NCI-H2081 treated with DMSO at 0.1 percent for 48 hours (cell line): ENCODE measurements around the gene RASEF.
"Not testable (repeated sequence)": the region's sequence is repeated elsewhere in the genome, so short reads cannot be mapped to it uniquely, and the experiment has no call there.

Experiments used
- DNase-seq: peaks from one replicate; lab custom pipeline; 2025; lab: John Stamatoyannopoulos, UW

The RASEF gene

DNA sequence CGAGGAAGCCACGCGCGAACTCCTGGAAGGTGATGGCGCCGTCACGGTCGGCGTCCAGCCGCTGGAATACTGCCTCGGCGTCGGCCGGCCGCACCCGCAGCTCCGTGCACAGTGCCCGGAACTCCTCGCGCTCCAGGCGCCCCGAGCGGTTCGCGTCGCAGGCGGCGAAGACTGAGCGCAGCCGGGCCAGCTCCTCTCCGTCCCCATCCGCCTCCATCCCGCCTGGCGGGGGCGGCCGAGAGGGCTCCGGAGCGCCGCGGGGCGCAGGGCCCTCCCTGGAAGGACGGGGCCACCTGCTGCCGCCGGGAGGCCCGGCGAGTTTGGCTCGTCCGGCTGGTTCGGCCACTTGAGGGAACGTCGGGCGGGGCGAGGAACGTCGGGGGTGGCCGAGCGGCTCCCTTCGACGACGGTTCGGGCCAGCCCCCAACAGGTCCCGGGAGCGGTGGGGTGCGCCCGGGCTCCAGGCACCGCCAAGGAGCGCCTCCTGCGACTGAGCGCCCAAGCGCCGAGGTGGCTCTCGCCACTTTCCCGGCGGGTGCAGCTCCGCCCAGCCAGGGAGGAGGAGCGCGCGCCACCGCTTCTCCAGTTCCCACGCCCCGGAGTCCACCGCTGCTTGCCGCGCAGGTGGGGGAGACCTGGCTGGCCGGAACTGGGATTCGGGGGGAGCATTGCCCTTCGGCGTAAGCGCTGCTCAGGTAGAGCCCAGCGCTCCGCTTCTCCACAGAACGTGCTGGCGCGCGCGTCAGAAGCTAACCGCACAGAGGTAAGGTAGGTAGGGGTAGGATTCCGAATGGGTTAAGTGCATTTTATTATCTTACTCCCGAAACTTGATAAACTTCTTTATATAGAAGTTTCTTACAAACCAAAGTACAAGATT is at the start of gene RASEF:
Gene RASEF (minus strand): TSS at position 492 of the 877 bp plus-strand sequence. CDS start 275 bp downstream, at position 217.
- no peak for DNase-seq

DNA sequence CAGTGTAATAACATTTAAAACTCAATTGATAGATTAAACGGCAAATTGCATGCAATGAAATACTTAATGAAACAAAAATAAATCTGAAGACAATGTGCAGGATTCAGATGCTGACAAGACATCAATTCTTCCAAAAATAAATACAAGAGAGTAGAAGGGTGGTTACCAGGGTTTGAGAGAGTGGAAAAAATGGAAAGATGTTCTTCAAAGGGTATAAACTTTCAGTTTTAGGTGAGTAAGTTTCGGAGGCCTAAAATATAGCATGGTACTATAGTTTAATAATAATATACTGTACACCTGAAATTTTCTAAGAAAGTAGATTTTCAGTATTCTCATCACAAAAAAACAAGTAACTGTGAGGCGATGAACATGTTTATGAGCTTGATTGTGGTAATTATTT is 48.2 kb upstream of the RASEF start:
- DNase-seq: no peak

DNA sequence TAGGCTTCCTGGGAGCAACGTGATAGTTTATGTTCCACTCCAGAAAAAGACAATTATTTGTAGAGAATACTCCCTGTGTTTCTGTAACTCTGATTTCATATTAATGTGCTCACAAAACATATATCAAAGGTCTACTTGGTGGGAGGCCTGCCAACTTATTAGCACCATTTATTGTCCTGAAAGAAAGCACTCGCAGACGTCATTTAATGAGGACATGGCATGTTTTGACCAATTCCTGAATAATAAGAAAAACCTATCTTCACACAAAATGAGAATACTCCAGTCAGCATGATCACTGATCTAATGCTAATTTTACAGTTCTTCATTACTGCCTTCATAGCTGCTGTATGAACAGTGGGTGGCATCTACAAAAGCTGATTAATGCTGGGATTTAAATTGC is 46.4 kb upstream of the RASEF start:
- DNase-seq: no peak

DNA sequence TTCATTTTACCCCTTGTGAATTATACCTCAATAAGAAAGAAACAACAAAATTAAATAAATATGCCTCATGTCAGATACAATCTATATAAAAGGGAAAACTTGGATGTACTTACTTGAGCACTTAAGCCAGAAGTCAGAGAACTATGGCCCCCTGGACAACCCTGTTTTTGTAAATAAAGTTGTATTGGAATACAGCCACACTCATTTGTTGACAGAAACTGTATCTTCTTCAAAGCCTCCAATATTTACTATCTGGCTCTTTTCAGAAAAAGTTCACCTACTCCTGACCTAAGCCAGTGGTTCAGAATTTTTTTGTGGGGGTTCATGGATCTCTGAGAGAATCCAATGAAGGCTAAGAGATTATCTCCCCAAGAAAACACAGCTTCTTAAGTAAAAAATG is 45.3 kb upstream of the RASEF start:
- no peak for DNase-seq

DNA sequence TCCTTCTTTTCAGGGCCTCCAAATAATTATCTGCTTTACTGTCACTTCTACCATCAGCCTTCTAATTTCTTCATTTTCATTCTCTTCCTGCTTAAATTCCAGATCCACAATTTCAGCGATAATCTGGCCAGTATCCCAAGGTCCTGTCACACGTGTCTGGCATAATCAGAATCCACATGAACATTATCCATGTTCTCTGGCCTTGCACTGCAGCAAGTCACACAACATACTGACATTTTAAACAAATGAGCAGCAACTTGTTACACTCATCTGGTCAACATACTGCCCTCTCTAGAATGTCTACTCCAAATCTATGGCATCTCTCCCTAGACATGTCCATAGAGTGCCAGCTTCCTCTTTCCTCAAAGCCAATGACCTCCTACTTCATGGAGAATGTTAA is 43.8 kb upstream of the RASEF start:
- DNase-seq: no peak

DNA sequence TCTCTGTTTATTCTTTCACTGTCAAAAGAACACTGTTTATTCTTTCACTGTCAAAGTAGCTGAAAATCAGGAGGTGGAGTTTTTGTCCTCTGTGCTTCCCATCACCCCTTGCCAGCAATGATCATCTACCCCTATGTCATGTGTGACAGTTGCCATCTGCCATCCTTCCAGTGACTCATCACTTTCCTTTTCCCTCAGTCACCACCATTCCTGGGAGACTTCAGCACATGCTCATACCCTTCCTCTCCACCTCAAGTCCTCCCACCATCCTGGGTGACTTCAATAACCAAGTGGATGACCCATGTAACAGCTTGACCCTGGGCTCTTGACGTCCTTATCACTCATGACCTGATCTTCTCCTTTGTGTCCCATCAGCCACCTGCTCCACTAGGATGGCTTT is 43.3 kb upstream of the RASEF start:
- DNase-seq: no peak

DNA sequence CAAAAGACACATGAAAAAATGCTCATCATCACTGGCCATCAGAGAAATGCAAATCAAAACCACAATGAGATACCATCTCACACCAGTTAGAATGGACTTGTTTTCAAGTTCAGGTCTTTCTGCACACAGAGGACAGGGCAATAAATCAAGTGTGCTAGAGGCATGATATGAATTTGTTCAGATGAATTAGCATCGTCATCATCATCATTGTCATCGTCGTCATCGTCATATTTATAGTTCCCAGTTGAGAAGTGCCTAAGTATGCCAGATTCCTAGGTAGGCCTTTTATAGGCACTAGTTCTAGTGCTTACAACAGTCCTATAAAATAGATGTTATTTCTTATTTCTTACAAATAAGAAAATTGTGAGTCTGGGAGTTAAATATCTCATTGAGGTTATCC is 34.7 kb upstream of the RASEF start:
- no peak for DNase-seq

DNA sequence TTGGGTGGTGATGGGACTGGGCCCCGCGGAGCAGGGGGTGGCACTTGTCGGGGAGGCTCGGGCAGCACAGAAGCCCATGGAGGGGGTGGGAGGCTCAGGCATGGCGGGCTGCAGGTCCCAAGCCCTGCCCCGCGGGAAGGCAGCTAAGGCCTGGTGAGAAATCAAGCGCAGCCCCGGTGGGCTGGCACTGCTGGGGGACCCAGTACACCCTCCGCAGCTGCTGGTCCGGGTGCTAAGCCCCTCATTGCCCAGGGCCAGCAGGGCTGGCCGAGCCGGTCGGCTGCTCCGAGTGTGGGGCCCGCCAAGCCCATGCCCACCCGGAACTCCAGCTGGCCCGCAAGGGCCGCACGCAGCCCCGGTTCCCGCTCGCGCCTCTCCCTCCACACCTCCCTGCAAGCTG is 30.4 kb upstream of the RASEF start:
- not testable (repeated sequence) for DNase-seq

DNA sequence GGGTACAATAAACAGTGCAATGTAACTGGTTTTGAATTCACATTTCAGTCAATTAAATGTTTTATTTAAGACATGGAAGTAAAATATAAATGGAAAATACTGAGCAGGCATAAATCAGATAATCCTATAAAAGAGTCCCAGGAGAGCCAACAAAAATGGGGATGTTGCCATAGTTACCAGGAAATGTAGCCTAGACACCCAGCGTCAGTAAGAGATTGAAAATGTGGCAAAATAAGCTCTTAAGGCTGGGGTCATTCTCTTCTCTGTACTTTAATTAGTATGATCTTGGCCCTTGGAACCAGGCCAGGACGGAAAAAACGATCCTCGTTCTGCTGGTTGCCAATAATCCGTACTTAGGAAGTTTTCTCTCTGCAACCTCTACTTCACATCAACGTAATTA is 18.9 kb upstream of the RASEF start:
- no peak for DNase-seq

DNA sequence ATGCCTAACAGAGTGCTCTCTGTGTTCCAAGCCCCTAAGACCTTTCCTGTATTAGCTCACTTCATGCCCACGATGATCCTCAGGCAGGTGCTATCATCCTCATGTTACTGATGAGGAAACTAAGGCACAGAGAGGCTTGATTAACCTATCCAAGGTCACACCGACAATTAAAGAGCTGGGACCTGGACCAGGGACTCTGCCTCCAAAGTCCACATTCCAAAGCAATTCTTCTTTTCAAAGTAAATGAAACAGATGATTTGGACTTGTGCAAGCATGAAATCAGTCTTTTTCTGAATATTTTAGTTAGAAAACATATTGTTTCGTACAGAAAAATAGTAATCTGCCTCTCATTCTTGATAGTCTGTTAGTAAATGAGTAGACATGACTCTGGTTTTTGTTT is 18.1 kb upstream of the RASEF start:
- no peak for DNase-seq

DNA sequence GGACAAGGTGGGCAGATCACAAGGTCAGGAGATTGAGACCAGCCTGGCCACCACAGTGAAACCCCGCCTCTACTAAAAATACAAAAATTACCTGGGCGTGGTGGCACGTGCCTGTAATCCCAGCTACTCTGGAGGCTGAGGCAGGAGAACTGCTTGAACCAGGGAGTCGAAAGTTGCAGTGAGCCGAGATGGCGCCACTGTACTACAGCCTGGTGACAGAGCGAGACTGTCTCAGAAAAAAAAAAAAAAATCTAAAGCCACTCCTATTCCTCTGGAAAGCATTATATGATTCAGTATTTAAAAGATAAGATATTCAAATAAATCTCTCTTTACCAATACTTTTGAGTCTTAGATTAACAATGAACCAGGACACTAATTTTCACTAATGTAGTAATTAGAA is 13.0 kb upstream of the RASEF start:
- not testable (repeated sequence) for DNase-seq

DNA sequence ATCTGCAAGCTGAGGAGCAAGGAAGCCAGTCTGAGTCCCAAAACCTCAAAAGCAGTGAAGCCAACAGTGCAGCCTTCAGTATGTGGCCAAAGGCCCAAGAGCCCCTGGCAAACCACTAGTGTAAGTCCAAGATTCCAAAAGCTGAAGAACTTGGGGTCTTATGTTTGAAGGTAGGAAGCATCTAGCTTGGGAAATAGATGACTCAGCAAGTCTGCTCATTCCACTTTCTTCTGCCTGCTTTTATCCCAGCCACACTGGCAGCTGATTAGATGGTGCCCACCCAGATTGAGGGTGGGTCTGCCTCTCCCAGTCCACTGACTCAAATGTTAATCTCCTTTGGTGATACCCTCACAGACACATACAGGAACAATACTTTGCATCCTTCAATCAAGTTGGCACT is 9.6 kb upstream of the RASEF start:
- DNase-seq: not testable (repeated sequence)

DNA sequence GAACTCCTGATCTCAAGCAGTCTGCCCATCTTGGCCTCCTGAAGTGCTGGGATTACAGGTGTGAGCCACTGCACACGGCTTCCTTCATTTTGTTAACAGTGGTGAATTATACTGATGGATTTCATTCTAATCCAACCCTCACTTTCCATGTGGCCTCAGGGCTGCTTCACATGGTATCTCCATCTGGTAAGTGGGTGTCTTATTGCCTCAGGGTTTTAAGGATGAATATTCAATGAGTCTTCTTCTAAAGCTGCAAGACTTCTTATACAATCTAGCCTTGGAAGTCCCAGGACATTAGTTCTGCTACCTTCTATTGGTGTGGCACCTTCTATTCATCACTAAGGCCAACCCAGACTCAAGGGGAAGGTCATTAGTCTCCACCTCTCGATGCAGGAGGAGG is 8.7 kb upstream of the RASEF start:
- DNase-seq: no peak

DNA sequence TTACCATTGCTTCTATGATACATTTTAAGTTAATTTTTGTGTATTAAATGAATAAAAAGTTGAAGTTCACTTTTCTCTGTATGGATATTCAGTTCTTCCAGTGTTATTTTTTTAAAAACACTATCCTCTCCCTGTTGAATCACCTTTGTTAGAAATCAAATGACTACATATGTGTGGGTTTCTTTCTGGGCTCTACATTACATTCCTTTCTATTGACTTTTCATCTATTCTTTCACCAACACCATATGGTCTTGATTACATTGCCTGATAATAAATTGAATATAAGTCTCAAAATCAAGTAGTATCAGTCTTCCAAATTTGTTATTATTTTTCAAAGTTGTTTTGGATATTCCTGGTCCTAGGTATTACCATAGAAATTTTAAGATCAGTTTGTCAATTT is 7.3 kb upstream of the RASEF start:
- no peak for DNase-seq

DNA sequence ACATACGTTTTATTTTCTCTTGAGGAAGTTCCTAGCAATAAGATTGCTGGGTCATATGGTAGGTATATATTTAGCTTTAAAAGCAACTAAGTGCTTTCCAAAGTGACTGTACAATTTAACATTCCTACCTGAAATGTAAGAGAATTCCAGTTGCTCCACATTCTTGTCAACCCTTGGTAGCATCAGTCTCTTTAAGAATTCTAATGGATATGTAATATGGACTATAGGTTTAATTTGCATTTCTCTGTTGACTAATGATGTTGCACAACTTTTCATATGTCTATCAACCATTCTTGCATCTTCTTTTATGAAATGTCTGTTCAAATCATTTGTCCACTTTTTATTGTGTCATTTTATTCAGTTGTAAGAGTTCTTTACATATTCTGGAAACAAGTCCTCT is 6.7 kb upstream of the RASEF start:
- no peak for DNase-seq

DNA sequence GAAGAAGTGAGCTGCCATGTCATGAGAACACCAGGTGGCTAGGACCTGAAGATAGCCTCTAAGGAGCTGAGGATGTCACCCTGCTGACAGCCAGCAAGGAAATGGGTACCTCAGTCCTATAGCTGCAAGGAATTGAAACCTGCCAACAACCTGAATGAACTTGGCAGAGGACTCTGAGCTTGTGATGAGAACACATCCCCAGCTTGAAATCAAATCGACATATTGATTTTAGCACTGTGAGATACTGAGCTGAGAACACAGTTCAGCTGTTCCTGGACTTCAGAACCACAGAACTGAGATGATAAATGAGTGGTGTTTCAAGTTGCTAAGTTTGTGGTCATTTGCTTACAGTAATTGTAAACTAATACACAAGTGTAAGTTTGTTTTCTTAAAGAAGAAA is 5.5 kb upstream of the RASEF start:
- DNase-seq: no peak

DNA sequence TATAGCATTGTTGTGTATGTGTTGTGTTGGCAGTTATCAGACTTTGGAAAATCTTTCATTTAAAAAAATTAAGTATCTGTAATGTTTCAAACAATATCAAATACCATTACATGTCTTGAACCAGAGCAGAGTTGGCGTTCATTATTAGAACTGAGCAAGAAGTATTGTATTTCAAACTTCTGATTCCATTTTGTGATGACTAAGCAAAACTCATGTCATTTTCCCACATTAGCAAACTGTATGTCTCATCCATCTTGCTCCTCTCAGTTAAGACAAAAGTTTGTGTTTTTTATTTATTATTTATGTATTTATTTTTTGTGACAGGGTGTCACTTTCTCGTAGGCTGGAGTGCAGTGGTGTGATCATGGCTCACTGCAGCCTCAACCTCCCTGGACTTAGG is 4.6 kb upstream of the RASEF start:
- DNase-seq: no peak

DNA sequence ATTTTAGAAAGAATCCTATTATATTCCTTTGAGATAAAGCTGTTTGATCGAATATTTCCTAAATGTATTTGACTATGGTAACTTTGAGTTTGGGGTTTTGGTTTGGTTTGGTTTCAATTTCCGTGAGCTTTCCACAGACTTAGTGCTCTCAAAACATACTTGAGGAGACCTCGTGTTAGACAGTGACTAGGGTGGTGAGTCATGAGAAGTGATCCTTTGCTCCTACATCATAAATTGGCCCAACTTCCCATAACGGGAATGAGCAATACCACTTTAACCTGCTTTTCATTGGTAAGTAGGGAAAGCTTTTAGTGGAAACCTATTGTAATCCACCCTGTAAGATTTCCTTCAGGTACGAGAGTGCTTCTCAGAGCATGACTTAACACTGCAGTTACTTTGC is 3.8 kb upstream of the RASEF start:
- no peak for DNase-seq

DNA sequence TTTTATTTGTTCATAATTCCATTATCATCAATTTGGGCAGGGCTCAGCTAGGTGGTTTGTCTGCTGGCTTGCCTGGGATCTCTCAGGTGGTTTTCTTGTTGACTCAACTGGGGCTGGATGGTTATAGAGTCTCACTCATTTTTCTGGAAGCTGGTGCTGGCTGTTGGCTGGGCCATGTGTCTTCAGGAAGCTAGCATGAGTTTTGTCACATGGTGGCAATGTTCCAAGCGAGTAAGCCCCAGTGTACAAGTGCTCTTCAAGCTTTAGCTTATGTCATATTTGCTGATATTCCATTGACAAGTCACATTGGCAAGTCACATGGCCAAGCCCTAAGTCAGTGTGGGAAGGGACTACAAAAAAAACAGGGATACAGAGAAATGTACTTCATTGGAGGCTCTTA is 2.3 kb upstream of the RASEF start:
- DNase-seq: no peak

DNA sequence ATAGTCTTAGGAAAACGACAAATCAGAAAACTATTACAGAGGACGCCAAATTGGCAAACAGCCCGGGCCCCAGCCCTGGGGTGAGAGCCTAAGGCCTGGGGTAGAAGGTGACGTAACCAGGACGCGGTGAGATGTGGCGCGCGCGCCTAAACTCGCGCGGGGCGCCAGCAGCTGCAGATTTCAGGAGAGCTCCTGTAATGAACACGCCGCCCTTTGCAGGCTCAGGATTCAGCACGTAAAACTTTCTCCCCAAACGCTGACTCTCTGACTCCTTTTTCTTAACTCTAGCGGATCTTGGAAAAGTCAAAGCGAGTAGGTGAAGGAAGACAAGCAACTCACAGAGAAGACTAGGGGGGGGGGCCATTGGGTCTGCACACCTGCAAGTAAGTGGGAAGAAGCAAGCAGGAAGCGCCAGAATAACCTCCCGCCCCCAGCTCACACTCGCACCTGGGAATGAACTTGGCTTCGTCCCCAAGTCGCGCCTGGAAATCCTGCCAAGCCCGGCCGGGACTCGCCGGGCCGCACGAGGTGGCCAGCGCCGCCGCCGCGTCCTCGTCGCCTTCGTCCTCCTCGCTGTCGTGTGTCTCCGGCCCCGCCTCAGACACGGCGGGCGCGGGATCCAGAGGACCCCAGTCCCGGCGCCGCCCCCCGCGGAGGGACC is 822 bp downstream of the RASEF start:
- no peak for DNase-seq

DNA sequence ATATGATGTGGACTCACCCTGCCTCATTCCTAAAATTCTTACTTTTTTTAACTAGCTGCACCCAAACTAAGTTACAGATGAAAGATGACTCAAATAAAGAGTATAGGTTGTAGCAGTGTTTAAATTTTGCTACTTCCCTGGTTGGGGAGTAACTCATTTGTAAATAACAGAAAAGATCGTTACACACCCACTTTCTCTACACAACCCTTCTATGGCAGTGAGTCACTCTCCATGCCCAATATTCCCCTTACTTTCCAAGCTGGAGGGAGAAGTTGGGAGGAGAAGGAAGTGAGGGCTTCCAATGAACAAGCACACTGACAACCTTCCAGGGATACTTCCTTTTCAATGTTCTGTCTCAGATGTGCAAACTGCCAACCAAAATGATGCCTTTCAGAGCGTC is 1.9 kb downstream of the RASEF start:
- no peak for DNase-seq

DNA sequence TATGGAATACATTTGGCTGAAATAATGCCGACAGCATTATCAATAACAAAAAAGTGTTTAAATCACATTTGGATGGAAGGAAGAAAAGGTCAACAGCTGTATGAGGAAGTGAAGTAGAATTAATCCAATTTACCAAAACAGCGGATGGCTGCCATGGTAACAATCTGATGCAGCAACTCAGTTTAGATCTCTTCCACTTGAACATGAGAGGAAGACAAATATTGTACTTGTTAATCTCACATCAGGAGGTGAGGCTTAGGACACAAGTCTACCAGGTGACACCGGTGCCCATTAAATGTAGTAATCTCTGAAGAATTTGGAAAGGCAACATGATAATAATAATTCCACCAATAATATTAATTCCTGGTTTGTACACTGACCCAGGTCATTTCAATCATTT is 2.4 kb downstream of the RASEF start:
- peak; percentile 60 for DNase-seq

DNA sequence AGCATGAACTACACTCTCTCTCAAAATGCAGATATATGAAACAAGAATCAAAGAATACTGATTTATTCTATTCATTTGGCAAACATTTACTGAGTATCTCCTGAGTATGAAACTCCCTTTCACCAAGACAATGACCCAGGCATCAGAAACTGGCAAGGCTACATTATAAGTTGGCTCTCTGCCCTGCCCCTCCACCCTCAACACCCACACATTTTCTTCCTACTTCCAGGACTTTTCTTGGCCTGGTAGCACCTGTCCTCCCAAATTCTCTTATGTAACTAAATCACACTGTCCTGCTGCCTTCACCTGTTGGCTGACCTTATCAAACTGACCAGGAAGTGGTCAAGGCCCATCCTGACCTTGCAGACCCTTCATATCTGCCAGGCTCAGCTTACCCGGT is 3.5 kb downstream of the RASEF start:
- no peak for DNase-seq

DNA sequence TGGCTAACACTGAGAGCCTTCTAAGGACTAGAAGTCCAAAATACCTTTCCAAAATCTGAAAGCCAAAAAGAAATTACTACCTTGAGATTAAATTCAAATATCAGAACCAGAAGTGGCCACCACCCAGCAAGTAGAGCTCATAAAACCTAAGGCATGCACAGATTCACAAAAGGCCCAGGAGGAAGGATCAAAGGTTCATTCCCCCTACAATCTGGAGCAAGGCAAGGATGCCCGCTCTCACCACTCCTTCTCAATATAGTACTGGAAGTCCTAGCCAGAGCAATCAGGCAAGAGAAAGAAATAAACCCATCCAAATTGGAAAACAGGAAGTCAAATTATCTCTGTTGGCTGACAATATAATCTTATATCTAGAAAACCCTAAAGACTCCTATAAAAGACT is 6.0 kb downstream of the RASEF start:
- no peak for DNase-seq
